ENCODE results near the gene NRSN2.

NRSN2 gene, protein sequence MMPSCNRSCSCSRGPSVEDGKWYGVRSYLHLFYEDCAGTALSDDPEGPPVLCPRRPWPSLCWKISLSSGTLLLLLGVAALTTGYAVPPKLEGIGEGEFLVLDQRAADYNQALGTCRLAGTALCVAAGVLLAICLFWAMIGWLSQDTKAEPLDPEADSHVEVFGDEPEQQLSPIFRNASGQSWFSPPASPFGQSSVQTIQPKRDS

DNA sequence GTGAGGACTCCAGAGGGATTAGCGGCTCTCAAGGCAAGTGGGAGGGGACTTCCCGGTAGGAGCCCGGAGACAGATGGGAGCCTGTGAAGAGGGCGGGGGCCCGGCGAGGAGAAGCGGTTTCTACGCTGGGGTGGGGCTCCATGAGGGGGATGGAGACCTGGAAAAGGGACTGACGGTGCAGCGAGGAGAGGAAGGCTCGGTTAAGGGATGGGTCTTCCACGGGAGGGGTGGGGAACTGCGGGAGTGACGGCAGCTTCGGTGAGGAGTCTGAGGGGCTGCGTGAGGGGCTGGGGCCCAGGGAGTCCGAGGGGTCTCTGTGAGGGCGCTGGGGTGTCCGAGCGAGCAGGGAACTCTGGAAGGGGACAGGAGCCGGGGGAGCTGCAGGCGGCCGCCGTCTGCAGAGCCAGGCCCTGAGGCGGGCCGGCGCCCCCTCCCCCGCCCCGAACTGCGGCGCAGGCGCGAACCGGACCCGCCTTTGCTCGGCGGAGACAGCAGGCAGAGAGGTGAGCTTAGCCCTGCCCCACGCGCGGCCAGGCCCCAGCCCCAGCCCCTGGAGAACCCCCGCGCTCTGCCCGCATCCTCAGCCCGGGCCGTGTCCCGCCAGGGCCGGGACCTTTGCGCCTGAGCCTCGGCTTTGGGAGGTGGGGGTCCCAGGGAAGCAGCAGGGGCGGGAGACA lies at the start of gene NRSN2:
NRSN2 (plus strand) TSS at position 472 of the 677 bp plus-strand sequence. CDS start 2,533 bp downstream, outside the sequence.
- peak; percentile 12 for DNase-seq

DNA sequence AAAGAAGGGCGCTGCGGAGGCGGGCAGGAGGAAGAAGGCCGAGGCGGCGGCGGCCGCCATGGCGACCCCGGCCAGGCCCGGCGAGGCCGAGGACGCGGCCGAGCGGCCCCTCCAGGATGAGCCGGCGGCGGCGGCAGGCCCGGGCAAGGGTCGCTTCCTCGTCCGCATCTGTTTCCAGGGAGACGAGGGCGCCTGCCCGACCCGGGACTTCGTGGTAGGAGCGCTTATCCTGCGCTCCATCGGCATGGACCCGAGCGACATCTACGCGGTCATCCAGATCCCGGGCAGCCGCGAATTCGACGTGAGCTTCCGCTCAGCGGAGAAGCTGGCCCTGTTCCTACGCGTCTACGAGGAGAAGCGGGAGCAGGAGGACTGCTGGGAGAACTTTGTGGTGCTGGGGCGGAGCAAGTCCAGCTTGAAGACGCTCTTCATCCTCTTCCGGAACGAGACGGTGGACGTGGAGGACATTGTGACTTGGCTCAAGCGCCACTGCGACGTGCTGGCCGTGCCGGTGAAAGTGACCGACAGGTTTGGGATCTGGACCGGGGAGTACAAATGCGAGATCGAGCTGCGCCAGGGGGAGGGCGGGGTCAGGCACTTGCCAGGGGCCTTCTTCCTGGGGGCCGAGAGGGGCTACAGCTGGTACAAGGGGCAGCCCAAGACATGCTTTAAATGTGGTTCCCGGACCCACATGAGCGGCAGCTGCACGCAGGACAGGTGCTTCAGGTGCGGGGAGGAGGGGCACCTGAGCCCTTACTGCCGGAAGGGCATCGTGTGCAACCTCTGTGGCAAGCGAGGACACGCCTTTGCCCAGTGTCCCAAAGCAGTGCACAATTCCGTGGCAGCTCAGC lies 48.8 kb upstream of the NRSN2 start:
- DNase-seq, result peak; percentile 18

DNA sequence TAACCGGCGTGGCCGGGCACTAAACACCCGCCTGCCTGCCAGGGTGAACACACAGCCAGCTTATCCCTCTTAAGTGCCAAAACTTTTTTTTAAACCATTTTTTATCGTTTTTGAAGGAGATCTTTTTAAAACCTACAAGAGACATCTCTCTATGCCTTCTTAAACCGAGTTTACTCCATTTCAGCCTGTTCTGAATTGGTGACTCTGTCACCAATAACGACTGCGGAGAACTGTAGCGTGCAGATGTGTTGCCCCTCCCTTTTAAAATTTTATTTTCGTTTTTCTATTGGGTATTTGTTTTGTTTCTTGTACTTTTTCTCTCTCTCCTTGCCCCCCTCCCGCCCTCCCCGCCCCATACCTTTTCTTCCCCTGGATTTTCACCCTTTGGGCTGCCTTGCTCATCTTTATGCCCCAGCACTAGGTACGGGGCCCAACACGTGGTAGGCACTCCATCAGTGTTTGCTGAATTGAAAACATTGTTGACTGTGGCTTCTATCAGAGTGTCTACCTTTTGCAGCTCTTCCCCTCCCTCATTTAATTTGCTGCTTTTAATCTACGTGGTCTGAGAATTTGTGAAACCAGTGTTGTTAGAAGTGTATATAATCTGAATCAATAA lies 48.0 kb upstream of the NRSN2 start:
- DNase-seq, result no peak

DNA sequence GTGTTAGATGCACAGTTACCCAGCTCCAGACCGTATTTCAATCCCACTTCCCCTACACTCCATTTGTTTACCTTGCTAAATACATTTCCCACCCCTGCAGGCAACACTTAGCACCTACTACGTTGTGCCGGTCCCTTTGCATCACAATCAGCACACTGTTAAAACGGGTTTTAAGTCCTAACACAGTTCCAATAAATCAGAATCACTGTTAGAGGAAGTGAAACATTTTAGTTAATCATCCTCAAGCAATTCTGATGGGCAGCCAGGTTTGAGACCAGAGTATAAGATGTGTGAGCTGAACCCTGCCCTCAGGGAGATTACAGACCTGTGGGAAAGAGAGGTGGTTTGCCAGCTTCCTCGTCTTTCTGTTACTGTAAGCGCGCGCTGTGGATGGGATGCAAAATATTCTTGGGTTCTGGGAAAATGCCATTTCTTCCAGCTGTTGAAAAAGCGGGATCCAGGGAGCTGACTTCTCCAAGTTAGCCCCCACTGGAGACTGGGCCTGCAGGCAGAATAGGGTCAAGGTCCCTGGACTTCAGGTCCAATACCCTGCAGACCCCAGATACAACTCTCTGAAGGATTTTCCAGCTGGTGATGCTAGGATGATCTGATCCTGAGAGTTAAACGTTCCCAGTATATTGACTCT lies 46.4 kb upstream of the NRSN2 start:
- DNase-seq, result no peak

DNA sequence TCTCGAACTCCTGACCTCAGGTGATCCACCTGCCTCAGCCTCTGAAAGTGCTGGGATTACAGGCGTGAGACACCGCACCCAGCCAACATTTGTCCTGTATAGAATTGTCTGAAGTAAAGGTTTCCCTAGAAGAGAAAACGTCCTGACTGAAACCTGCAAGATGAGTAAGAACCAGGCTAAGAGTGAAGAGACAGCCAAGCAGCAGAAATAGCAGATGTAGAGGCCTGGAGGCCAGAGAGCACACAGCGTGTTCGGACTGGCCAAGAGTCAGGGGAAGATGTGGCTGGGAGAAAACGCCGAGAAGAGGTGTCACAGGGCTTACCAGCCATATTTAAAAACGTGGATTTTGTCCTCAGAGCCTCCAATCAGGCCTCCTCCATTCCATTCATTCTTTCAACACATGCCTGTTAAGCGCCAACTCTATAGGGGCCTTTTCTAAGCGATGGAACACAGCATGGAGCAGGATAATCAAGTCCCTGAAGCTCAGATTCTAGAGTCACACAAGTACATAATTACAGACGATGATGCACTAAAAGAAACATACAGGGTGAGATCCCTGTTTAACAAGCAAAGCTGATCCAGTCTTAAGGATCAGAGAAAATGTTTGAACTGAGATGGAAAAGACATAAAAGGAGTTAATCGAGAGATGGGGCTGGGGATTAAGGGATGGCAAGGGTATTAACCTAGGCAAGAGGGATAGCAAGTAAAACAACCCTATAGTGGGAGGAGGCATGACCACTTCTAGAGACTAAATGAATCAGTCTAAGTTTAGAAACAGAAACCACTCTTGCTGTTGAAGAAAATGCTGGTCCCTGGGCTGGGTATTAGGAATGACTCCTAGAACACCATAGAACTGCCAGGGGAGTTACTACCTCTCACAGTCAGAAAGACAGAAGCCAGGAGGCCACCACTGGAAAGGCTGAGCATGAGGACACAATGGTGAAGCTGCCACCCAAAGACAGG lies 44.7 kb upstream of the NRSN2 start:
- DNase-seq, result no peak

DNA sequence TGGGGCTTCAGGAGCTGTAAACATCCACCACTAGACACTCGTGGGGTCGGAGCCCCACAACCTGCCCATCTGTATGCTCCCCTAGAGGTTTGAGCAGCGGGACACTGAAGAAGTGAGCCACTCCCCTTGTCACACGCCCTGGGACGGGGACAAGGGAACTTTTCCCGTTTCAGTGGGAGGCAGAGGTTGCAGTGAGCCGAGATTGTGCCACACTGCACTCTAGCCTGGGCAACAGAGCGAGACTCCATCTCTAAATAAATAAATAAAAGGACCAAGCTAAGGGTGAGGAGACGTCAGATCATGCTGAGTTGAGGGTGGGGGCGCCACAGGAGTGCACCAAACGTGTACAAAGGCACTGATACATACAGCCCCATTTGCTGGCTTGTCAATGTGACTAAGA lies 41.2 kb upstream of the NRSN2 start:
- DNase-seq, result no peak

DNA sequence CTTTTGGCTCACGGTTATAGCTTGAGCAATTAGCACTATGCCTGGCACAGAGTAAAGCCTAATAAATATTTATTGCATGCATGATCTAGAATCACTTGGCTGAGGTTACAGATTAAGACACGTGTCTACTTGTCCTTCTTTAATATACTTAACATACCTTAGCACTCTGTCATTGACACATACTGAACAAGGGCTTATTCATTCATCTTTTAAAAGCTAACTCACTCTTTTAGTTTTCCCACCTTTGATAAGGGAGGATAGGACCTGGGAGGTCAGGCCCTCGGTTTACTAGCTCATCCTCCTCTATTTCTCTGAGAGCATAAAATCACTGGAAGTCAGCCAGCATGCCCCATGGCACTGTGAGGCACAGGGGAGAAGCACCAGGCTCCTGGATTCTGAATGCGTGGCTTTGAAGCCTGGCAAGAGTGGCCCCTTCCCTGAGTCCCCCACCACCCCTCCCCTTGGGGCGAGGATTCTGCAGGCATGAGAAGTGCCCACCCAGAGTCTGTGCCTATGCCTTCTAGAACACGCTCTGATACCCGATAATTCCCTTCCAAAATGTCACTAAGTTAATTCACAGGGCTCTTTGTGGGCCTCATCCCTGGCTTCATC lies 38.4 kb upstream of the NRSN2 start:
- DNase-seq, result no peak

DNA sequence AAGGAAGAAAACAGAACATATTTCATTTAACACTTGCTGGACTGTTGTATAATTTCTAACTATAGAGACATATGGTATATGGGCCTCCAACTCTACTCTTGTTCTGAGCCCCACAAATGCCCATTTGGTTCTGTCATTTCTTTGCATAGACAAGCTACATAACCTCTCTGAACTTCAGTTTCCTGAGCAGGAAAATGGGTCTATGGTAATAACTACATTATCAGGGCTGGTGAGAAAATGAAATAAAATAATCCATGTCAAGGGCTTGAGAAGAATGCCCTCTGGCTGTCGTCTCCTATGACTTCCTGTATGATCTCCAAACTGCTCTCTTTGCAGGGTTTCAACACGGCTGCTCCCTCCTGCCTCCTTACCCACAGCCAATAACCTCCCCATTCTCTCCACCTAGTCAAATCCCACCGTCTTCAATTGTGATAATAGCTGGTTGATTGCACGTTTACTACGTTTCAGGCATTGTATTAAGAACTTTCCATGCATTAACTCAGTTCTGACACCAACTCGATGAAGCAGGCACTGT lies 37.5 kb upstream of the NRSN2 start:
- DNase-seq, result no peak

DNA sequence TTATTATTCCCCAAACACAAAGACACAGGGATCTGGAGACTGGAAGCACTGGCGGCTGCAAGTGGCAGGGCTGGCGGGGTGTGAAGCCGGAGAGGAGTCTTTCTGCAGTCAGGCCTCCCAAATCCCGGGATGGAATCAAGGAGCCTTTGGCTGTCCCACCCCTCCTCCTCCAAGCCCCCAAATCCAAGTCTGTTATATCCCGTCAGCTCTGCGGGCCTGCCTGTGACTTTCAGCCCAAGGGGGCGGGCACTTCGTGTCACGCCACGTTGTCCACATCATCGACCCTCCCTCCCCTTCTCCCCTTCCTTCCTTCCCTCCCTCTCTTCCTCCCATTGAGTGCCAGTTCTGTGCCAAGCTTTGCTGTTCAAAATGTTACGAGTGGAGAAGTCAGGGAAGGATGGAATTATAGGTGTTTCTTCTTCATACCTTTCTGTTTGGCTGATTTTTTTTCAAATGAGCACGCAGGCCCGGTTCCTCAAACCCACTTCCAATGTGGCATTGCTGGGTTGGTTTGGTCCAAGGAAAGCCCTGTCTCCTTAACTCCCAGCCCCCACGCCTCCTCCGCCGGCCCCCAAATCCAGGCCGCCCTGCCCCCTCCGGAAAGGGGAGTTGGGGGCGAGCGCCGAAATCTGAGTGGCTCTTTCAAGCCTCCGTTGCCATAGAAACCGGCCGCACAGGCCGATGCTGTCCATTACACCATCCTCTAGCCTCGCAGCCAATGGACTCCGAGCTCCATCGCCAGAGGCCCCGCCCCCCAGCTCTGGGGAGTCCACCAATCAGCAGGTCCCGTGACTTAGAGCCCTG lies 36.9 kb upstream of the NRSN2 start:
- DNase-seq, result peak; percentile 98

DNA sequence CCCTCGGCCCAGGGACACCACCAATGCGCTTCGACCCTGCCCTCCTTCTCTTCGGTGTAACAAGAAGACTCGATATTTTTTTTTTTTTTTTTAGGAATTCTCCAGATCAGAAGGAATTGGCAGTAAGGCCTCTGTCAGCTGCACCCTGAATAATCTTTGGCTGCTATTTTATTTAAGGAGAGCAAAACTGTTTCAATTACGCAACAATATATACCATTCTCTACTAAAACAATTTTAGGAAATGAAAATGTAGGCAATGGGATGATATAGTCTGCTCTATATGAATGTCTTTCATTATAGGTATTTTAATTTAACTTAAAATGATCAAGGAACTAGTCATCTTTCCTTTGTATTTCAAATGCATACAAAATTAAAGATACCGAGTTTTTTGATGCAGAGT lies 36.3 kb upstream of the NRSN2 start:
- no peak for DNase-seq

DNA sequence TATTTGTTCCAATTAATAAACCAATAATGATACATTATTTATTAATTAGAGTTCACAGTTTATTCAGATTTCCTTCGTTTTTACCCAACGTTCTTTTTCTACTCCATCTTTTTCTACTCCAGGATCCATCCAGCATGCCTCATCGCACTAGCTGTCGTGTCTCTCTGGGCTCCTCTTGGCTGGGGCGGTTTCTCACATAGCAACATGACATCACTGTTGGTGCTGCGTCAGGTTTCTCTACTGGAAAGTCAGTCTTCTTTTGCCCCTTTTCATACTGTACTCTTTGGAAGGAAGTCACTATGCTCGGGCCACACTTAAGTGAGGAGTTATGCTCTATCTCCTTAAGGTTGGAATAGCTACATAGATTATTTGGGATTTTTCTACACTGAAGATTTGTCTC lies 35.3 kb upstream of the NRSN2 start:
- no peak for DNase-seq

DNA sequence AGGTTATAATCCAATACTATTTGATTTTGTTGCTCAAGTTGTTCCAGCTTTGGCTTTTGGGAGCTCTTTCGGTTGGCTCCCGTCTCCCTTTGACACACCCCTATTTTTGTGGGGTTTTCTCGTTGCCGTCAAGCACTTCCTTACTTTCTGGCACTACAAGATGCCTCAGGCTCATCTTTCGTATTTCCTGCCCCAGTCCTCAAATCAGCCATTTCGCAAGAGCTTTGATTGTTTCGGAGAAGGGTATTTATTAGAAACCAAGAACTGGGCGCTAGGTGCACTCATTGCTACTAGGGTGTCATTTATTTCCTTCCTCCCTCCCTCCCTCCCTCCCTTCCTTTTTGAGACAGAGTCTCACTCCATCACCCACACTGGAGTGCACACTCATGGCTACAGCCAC lies 34.8 kb upstream of the NRSN2 start:
- DNase-seq, result no peak

DNA sequence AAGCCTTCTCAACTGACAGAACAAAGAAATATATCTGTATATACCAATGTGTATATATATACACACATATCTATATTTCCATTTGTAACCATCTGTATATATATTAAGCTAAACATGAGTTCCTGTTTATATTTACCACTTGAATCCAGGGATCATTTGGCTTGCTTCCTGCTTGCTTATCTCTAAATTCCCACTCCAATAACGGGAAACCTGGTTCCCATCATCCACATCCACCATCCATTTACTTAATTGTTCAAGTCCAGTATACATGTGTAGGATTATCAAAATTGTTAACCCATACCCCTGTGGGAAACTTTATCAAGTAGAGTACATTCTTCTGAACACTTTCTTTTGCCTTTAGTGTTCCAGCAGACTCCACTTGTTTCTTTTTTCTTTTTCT lies 34.0 kb upstream of the NRSN2 start:
- no peak for DNase-seq

DNA sequence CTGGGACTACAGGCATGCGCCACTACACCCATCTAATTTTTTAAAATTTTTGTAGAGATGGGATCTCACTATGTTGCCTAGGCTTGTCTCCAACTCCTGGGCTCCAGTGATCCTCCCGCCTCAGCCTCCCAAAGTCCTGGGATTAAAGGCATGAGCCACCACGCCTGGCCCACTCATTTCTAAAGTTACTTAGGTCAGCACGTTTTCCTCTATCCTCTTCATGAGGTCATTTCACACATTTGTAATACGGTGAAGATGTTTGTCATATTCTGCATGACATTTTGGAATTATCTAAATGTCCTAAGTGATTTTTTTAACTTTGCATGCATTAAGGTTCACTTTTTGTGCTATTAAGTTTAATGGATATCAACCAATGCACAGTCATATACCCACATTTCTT lies 33.5 kb upstream of the NRSN2 start:
- no peak for DNase-seq

DNA sequence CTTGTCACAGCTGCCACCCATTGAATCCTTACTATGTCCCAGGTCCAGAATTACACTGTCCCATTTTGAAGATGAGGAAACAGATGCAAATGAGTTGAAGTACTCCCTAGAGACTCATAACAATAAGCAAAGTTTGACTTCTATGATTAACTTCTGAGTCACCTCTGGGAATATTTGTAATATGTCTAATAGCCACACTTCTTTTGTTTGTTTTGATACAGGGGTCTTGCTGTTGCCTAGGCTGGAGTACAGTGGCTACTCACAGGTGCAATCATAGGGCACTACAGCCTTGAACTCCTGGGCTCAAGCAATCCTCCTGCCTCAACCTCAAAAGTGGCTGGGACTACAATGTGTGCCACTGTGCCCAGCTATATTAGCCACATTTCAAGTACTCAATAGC lies 33.0 kb upstream of the NRSN2 start:
- no peak for DNase-seq

DNA sequence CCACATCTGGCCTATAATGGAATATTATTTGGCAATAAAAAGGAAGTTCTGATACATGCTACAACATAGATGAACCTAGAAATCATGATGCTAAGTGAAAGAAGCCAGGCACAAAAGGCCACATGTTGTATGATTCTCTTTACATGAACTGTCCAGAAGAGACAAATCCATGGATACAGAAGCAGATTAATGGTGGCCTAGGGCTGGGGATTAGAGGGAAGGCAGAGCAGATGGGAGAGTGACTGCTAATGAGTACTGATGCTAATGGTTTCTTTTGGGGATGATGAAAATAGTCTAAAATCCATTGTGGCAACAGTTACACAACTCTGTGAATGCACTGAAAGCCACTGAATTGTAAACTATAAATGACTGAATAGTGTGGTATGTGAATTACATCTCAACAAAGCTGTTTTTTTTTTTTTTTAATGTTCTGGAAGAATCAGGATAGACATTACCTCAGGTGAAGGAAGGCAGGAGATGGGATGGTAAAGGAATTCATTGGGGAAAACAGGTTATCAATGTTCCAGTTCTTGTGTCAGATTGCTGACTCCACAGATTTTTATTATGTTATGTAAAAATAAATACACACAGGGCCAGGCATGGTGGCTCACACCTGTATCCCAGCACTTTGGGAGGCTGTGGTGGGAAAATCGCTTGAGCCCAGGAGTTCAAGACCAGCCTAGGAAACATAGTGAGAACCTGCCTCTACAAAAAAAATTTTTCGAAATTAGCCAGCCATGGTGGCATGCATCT lies 30.4 kb upstream of the NRSN2 start:
- DNase-seq, result no peak

DNA sequence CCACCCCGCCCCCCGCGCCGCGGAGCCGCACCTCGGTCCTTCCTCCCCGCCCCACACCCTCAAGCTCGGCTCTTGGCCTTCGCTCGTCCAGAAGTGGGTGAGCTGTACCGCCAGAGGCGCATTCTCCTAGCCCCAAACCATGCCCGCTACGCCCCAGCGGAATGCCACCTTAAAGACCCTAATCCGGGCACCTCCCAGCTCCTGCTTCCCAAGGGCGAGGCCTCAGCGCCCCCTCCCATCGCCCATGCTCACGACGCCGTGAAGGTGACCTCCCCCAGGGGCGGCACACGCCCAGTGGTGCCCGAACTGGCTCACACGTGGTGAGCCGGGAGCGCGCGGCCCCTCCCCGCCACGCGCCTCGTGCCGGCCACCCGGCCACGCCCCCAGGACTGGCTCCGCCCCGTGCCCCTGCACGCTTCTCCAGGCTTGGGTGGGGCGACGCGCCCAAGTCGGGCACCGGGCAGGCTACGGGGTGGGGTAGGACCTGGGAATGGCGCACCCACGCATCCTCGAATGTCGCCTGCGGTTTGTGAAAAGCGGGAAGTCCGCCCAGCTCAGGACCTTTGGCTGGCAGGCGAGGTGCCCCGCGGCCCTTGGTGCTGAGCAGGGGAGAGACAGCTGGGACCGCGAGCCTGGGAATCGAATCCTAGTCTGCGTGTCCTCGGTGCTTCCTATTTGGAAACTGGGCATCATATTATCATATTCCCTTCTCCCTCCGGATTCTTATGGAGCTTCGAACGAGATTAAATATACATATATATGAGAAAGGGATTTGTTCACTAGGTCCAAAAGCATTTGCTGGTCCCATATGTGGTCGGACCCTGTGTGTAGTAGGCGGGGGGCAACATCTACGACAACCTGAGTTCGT lies 22.5 kb upstream of the NRSN2 start:
- DNase-seq, result peak; percentile 79
